RCC 7860 (cell line): ENCODE measurements around the gene RBBP7.

Experiments used
- DNase-seq: peaks from one replicate; pipeline ENCODE4 v3.0.0-alpha.2; 2015; ENCODE audit warnings: low spot score
- FAIRE-seq: peaks from 2 replicates; lab custom pipeline; 2012; peaks lifted over from hg19 to GRCh38; lab: Jason Lieb, UNC

RBBP7 gene

GRCh38 chrX:16867947-16868346, 2.2 kb downstream of the RBBP7 start:
- no peak for FAIRE-seq
- DNase-seq = no peak

GRCh38 chrX:16862829-16863228, 7.3 kb downstream of the RBBP7 start:
- FAIRE-seq (no peak), DNase-seq (no peak)

GRCh38 chrX:16856744-16857143, 13.4 kb downstream of the RBBP7 start:
- no peak for FAIRE-seq
- DNase-seq = no peak

- peak; percentile 89 for FAIRE-seq
- peak; percentile 48 for DNase-seq
Measured at GRCh38 chrX:16856076-16856404, 14.1 kb downstream of the RBBP7 start.

GRCh38 chrX:16855363-16856075, 14.6 kb downstream of the RBBP7 start:
- DNase-seq (no peak), FAIRE-seq (no peak)

- no peak for FAIRE-seq
- DNase-seq = no peak
Measured at GRCh38 chrX:16853537-16853936, 16.6 kb downstream of the RBBP7 start.

GRCh38 chrX:16852617-16853179, 17.5 kb downstream of the RBBP7 start:
- DNase-seq (no peak), FAIRE-seq (no peak)

GRCh38 chrX:16851827-16852226, 18.3 kb downstream of the RBBP7 start:
- no peak for FAIRE-seq
- DNase-seq = no peak

GRCh38 chrX:16851421-16851820, 18.7 kb downstream of the RBBP7 start:
- no peak for FAIRE-seq
- no peak for DNase-seq

GRCh38 chrX:16848541-16848940, 21.6 kb downstream of the RBBP7 start:
- DNase-seq = no peak

GRCh38 chrX:16845686-16846085, 24.5 kb downstream of the RBBP7 start:
- no peak for FAIRE-seq
- no peak for DNase-seq

More at GRCh38 chrX:16848541-16848940, 21.6 kb downstream of the RBBP7 start:
- no peak for FAIRE-seq

GRCh38 chrX:16843208-16843909, 26.8 kb downstream of the RBBP7 start:
- FAIRE-seq = no peak

GRCh38 chrX:16842684-16843083, 27.5 kb downstream of the RBBP7 start:
- DNase-seq (no peak), FAIRE-seq (no peak)

More at GRCh38 chrX:16843208-16843909, 26.8 kb downstream of the RBBP7 start:
- no peak for DNase-seq

- FAIRE-seq = no peak
- peak; percentile 26 for DNase-seq
Measured at GRCh38 chrX:16839852-16840460, 30.2 kb downstream of the RBBP7 start.

- DNase-seq = peak; percentile 7
Measured at GRCh38 chrX:16839219-16839851, 30.8 kb downstream of the RBBP7 start.

GRCh38 chrX:16838202-16839066, 31.7 kb downstream of the RBBP7 start:
- FAIRE-seq (peak; percentile 85), DNase-seq (peak; percentile 53)

More at GRCh38 chrX:16839219-16839851, 30.8 kb downstream of the RBBP7 start:
- FAIRE-seq = no peak

- FAIRE-seq (no peak), DNase-seq (peak; percentile 29)
Measured at GRCh38 chrX:16836371-16836770, 33.8 kb downstream of the RBBP7 start.

GRCh38 chrX:16834806-16835205, 35.4 kb downstream of the RBBP7 start:
- FAIRE-seq = no peak
- no peak for DNase-seq

- FAIRE-seq (no peak), DNase-seq (no peak)
Measured at GRCh38 chrX:16832301-16832700, 37.9 kb downstream of the RBBP7 start.
